Stimulated activated CD4-positive, alpha-beta T cell treated with anti-CD3 and anti-CD28 coated beads, Interleukin-1b, Interleukin-23, amount 100 ng/mL, for 24 hours (primary cell): Measurements from ENCODE around the gene SLC1A2.
A peak's percentile ranks its signal among the peaks of the same experiment; 100 is the strongest.

ENCODE experiments used
- DNase-seq, 4 experiments: peaks; one replicate each; pipeline ENCODE4 v3.0.0-alpha.2; 2020; ENCODE audit warnings: low read depth in 4 of 4, low spot score in 1 of 4

The SLC1A2 gene

GRCh38 chr11:35352077-35352888 is 67.1 kb downstream of the SLC1A2 start:
- no peak for DNase-seq

DNA sequence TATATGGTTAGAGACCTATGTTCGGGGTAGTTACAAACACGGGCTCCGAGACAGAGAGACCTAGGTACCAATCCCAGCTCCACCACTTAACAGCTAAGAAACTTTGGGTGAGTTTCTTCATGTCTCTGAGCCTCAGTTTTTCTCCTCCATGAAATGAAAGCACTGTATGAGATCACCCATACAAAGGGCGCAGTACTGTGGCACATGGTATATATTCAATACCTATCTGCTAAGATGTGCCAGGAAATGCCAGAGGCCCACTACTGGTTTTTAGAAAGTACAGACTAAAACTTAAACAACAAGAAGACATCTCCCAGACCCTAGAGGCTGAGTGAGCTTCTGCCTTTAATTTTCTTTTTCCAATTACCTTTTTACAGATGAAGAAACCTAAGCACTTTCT is 69.5 kb downstream of the SLC1A2 start:
- no peak for DNase-seq

DNA sequence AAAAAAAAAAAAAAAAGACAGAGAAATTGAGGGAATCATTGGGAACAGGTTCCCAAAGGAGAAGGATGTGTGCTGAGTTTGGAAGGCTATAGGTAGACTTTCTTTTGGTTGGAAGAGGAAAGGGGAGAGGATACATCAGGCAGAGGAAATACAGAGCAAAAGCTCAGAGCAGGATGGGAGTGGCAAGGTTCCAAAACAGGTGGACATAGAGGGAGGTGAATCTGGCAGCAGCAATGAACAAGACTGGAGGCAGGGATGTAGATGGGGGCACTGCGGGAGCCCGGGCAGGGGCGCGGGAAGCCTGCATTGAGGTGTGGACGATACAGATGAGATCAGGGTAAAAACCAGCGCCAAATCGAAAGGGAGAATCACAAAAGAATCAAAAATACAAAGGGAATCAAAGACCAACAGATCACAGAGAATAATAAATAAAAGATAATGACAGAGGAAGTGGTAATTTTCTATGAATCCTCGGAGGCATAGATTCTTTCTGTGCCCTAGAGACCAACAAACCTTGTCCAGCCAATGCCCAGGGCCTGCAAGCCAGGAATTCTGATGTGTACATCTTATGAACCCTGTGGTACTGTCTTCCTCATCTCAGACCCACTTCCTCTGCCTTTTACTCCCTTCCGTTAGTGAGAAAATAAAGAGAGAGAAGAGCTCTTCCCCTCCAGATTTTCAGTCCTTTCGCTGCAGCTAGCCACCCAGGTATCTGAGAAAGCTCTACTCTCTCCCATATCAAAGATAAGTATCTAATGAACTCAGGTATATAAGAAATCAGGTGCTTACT is 70.3 kb downstream of the SLC1A2 start:
- no peak for DNase-seq

DNA sequence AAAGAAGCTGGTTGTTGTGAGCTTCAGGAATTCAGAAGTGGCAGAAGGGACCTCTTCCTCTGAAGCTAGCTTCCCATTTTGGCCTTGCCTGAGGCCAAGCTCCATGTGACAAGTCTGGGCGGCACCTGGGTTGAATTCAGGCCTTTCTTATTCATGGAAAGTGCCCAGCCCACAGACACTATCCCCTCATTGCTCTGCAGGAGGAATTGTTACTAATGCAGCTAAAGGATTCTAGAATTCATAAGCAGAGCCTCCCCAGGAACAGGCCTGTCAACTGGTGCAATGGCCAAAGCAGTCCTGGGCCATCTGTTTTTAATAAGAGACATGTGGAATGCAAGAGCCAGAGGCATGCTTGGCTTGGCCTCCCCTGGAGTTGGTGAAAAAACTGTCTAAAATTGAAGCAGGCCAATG is 71.4 kb downstream of the SLC1A2 start:
- DNase-seq: no peak

DNA sequence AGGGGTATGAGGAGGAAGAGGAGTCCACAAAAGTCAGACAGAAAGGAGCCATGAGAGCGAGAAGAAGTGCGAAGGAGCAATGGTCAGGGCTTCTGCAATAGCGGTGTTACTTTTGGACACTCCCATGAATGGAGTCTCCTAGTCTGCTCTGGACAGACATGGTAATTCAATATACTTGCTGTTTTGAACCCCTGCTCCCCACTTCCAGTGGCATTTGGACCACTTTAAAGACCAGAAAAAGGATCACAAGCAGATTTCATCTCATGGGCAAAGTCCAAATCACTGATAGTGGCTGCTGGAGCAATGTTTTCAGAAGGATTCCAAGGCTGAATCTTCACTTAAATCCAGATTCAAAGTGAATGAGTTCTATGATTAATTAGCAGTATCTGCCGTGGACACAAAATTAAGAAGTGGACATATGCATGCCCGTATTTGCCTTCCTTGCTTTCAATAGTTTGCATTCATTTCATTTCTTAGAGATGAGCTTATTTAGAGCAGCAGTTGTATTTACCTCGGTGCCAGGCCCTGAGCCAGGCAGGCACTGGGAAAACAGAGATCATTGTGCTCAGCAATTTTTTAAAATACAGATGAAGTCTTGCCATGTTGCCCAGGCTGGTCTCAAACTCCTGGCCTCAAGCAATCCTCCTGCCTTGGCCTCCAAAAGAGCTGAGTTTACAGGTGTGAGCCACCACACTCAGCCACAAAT is 72.0 kb downstream of the SLC1A2 start:
- no peak for DNase-seq

GRCh38 chr11:35346472-35347156 is 72.7 kb downstream of the SLC1A2 start:
- DNase-seq: no peak

DNA sequence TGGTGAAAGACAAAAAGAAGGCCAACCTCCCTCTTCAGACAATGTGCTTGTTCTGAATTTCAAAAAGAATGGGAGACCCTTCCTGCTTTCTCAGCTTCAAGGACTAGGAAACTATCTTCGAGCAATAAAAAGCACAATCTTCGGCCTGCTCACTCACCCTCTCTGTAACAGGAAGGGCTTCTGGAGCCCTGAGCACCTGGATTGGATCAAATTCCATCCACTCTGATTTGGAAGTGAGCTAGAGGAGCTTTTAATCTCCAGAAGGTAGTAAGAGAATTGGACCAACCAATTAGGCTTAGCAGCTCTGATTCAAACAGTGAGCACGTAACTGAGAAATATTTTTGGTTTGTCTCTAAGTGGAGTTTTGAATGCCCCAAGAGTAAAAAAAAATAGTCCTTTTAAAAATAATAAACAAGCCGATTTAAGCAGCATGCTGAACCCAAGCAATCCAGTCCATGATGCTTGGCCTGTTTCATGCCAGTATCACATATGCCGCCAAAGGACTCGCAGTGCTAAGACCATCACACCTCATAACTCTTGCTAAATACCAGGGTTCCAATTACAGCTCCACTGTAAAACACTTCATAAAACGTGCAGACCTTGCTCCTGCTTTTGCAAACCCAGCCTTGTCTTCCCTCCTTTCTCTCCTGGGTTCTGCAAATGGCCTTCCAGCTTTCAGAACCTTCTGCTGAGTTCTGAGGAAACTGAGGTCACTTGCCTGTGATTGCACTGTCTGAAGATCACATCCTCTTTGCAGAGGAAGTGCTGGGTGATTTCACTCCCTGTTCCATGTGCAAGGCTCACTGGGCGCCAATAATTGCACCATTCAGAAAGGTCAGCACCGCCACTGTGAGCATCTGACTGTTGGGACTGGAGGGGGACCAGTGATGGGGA is 74.4 kb downstream of the SLC1A2 start:
- no peak for DNase-seq

DNA sequence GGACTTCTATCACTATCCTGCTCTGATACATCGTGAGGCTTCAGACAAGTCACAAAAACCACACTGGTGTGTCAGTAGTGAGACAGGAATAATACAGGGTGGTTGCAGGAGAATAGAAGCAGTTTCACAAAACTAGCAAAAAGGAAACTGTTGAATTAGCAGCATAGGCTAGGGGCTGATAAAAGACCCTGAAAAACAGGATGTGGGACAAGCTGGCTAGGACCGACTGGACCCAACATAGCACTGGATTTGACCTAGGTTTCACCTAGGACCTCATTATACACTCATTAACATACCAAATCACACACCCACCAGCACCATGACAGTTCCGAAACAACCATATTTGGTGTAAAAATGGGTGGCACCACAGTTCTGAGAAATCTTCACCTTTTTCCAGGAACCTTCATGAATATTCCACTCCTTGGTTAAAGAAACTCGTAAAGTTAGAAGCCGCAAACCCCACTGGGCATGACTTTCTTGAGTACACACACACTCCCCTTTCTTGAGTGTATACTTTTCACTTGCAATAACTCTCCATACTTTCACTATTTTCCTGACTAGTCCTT is 76.2 kb downstream of the SLC1A2 start:
- DNase-seq: peak in 2 of 4 experiments; percentile 19 to 20

GRCh38 chr11:35340715-35341114 is 78.6 kb downstream of the SLC1A2 start:
- DNase-seq: no peak

GRCh38 chr11:35340071-35340470 is 79.3 kb downstream of the SLC1A2 start:
- DNase-seq: no peak

- DNase-seq: no peak
These were observed 80.4 kb downstream of the SLC1A2 start for GRCh38 chr11:35338921-35339320.

DNA sequence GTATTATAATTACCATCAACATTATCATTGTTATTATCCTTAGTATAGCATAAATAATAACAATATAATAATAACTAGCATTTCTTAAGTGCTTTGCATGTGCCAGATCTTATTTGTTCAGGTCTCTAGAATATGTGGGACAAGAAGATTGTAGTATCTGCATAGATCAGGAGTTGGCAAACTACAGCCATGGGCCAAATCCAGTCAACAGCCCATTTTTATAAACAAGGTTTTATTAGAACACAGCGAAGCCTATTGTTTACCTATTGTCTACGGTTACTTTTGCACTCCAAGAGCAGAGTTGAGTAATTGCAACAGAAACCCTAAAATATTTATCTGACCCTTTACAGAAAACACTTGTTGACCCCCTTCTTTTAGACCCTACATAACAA is 81.4 kb downstream of the SLC1A2 start:
- DNase-seq: no peak

GRCh38 chr11:35337136-35337913 is 82.0 kb downstream of the SLC1A2 start:
- no peak for DNase-seq

DNA sequence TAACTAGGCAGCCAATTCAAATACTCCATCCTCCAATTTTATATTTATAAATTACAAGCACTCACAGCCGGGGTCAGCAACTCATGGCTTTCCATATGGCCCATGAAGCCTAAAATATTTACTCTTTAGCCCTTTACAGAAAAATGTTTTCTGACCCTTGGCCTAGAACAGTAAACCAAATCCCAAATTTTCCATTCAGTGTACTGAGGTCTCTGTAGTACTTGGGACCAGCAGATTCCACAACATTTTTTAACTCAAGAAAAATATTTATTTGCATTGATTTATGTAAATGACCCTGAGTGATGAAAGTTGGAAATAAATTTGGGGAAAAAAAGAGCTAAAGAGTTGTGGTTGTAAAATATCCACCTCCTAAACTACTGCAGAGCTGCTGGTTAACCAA is 82.6 kb downstream of the SLC1A2 start:
- DNase-seq: no peak

DNA sequence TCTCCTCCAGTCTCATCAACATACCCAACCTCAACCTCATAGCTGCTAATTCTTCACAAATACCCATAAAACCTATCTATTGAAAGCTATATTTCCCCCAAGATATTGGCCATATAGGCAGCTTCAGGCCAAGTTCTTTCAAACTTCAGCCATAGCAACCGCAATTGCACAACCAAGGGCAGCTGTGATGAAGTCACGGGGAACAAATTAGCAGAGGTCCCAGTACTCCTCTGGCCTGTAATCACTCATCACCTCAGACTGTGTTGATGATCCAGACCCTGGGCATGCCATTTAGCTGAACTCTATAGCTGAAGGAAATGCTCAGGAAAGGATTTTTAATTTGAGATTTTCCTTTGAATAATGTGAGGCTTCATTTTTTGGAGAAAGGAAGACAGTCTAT is 84.1 kb downstream of the SLC1A2 start:
- no peak for DNase-seq

- DNase-seq: no peak
These were observed 84.8 kb downstream of the SLC1A2 start for GRCh38 chr11:35334385-35335090.

- no peak for DNase-seq
These were observed 86.8 kb downstream of the SLC1A2 start for GRCh38 chr11:35332524-35332923.

DNA sequence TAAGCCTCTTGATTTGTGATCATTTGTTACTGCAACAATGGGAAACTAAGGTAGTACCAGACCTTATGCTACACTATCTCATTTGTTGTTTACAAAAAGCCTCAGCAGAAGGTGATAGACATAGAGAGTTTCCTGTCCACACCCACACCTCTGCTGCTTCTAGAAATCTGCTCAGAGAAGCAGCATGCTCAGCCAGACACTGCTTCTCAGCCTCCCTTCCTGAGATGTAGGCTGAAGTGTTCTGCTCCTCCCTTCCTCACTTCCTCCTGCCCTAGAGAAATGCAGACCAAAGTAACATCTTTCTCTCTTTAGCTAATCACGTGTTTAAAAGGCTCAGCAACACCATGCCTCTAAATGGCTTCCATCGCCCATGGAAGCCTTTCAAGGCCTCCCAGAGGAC is 88.4 kb downstream of the SLC1A2 start:
- DNase-seq: no peak
